Measurements from ENCODE around the gene SLX9.
"Not testable (repeated sequence)": the region's sequence is repeated elsewhere in the genome, so short reads cannot be mapped to it uniquely, and the experiment has no call there.

- not testable (repeated sequence) for TF ChIP-seq CTCF (IDR thresholded peaks at IDR 0.05; ENCODE audit: low read length); EZH2 (IDR thresholded peaks at IDR 0.05; ENCODE audit: borderline replicate concordance, low read length)
Measured at GRCh38 chr21:44912506-44913412, 27.1 kb upstream of the SLX9 start.
